Natural killer cell treated with Interleukin-12 subunit alpha and Interleukin-12 subunit beta and Interleukin-15 and Interleukin-18, amount 100 ng/mL, for 72 hours (primary cell): ENCODE data around the gene BCKDK. TPM values are rescaled to one million over a fixed set of nuclear protein-coding genes. Genes with fewer than 3 reads are reported as not detected.

Source experiments
- ATAC-seq, 2 donors: fragments of 150-1000 bp; cut with Tn5 transposase in 1 of 2; sonication (Bioruptor Pico), chemical (Tn5 transposase) in 1 of 2; 2 replicates each; pipeline ENCODE4 v1.10.0; 2021
- DNase-seq: peaks from one replicate; pipeline ENCODE4 v3.0.0; 2022; ENCODE audit warnings: low spot score
- H3K27ac Mint-ChIP-seq, 2 donors: 1 replicate in 1 of 2; 2 replicates in 1 of 2; pipeline ENCODE4 v1.8.0; 2022; ENCODE audit warnings: mixed read lengths in 2 of 2, mild to moderate bottlenecking in 1 of 2, moderate library complexity in 1 of 2
- H3K27me3 Mint-ChIP-seq, 2 donors: 1 replicate in 1 of 2; 2 replicates in 1 of 2; pipeline ENCODE4 v1.8.0; 2022; ENCODE audit warnings: mixed read lengths in 2 of 2
- H3K36me3 Mint-ChIP-seq: one replicate; pipeline ENCODE4 v1.8.0; 2022; ENCODE audit warnings: mixed read lengths
- H3K4me1 Mint-ChIP-seq, 2 donors: 1 replicate in 1 of 2; 2 replicates in 1 of 2; pipeline ENCODE4 v1.8.0; 2022; ENCODE audit warnings: low read depth in 2 of 2, mixed read lengths in 2 of 2, mild to moderate bottlenecking in 1 of 2
- H3K4me3 Mint-ChIP-seq: one replicate; pipeline ENCODE4 v1.8.0; 2022; ENCODE audit warnings: mixed read lengths
- H3K9me3 Mint-ChIP-seq: 2 replicates; pipeline ENCODE4 v1.8.0; 2022; ENCODE audit warnings: mixed read lengths
- total RNA-seq, 2 donors: library from RNA; stranded (reverse); gene quantifications; one replicate each; pipeline ENCODE4 v1.2.3, GENCODE V29; 2022

Gene BCKDK
- total RNA-seq, 2 donors from 2014 or later: 42.7 to 43.1 TPM

- peaks cover 13 to 14% of the 10 kb centered on the region in 2 donors for H3K4me1 Mint-ChIP-seq
Observed at GRCh38 chr16:31113121-31114120, 5.2 kb downstream of the BCKDK start.

GRCh38 chr16:31114468-31114867, 6.3 kb downstream of the BCKDK start:
- peaks cover 14 to 17% of the 10 kb centered on the region in 2 donors for H3K4me1 Mint-ChIP-seq
- no peaks in the 10 kb centered on the region for H3K27me3 Mint-ChIP-seq
- H3K27ac Mint-ChIP-seq: no peak overlapping the region
- no peaks in the 10 kb centered on the region for H3K9me3 Mint-ChIP-seq
- H3K36me3 Mint-ChIP-seq: no peaks in the 10 kb centered on the region
- H3K4me3 Mint-ChIP-seq: no peak overlapping the region
- no peak for DNase-seq
- ATAC-seq: no peak

More at GRCh38 chr16:31113121-31114120, 5.2 kb downstream of the BCKDK start:
- Mint-ChIP-seq H3K27me3 (no peaks in the 10 kb centered on the region), H3K27ac (peak overlapping the region; percentile 17 to 35), H3K36me3 (no peaks in the 10 kb centered on the region), H3K4me3 (no peak overlapping the region), H3K9me3 (no peaks in the 10 kb centered on the region)
- DNase-seq: no peak
- ATAC-seq: no peak

GRCh38 chr16:31117384-31118222, 9.4 kb downstream of the BCKDK start, which contains the start of gene KAT8:
Gene KAT8 (plus strand): TSS chr16:31117664. CDS start chr16:31117682, 18 bp downstream.
- H3K27ac Mint-ChIP-seq: peak within 1 kb of the TSS; percentile 70 to 86
- no peaks in the 10 kb centered on the region for H3K9me3 Mint-ChIP-seq
- H3K4me1 Mint-ChIP-seq: peaks cover 8 to 11% of the 10 kb centered on the region in 2 donors
- H3K4me3 Mint-ChIP-seq: peak within 1 kb of the TSS; percentile 94
- H3K36me3 Mint-ChIP-seq: peaks cover 9% of the 10 kb centered on the region
- no peaks in the 10 kb centered on the region for H3K27me3 Mint-ChIP-seq
- DNase-seq (peak; percentile 98), ATAC-seq (peak; percentile 97)

GRCh38 chr16:31118223-31119155, 10.3 kb downstream of the BCKDK start:
- DNase-seq (no peak), ATAC-seq (no peak)
- Mint-ChIP-seq H3K27me3 (no peaks in the 10 kb centered on the region), H3K4me1 (peaks cover 8 to 11% of the 10 kb centered on the region in 2 donors), H3K4me3 (peak overlapping the region; percentile 94), H3K27ac (peak overlapping the region; percentile 70 to 86), H3K9me3 (no peaks in the 10 kb centered on the region), H3K36me3 (peaks cover 9% of the 10 kb centered on the region)

- DNase-seq (no peak), ATAC-seq (no peak)
- H3K4me1 Mint-ChIP-seq: peaks cover 8 to 11% of the 10 kb centered on the region in 2 donors
- no peaks in the 10 kb centered on the region for H3K9me3 Mint-ChIP-seq
- no peak overlapping the region for H3K4me3 Mint-ChIP-seq
- peaks cover 9% of the 10 kb centered on the region for H3K36me3 Mint-ChIP-seq
- H3K27ac Mint-ChIP-seq: no peak overlapping the region
- H3K27me3 Mint-ChIP-seq: no peaks in the 10 kb centered on the region
Observed at GRCh38 chr16:31120129-31120528, 11.9 kb downstream of the BCKDK start.

GRCh38 chr16:31125844-31126243, 17.7 kb downstream of the BCKDK start:
- ATAC-seq: no peak
- no peak for DNase-seq

GRCh38 chr16:31127182-31127581, 19.0 kb downstream of the BCKDK start:
- no peaks in the 10 kb centered on the region for H3K36me3 Mint-ChIP-seq
- peaks cover 6 to 14% of the 10 kb centered on the region in 2 donors for H3K4me1 Mint-ChIP-seq
- H3K4me3 Mint-ChIP-seq: no peak overlapping the region
- ATAC-seq: no peak
- peak overlapping the region; percentile 54 to 57 for H3K27ac Mint-ChIP-seq
- DNase-seq: no peak
- H3K27me3 Mint-ChIP-seq: no peaks in the 10 kb centered on the region
- no peaks in the 10 kb centered on the region for H3K9me3 Mint-ChIP-seq

More at GRCh38 chr16:31125844-31126243, 17.7 kb downstream of the BCKDK start:
- Mint-ChIP-seq H3K4me1 (peaks cover 6 to 14% of the 10 kb centered on the region in 2 donors), H3K4me3 (no peak overlapping the region), H3K27me3 (no peaks in the 10 kb centered on the region), H3K9me3 (no peaks in the 10 kb centered on the region), H3K36me3 (peaks cover under 1% of the 10 kb centered on the region), H3K27ac (peak overlapping the region in 1 of 2 donors; percentile 39)

GRCh38 chr16:31128711-31129567, 20.8 kb downstream of the BCKDK start:
- Mint-ChIP-seq H3K4me1 (peaks cover 6 to 14% of the 10 kb centered on the region in 2 donors), H3K27ac (peak overlapping the region; percentile 79 to 85), H3K36me3 (no peaks in the 10 kb centered on the region), H3K4me3 (peak overlapping the region; percentile 10), H3K9me3 (no peaks in the 10 kb centered on the region), H3K27me3 (no peaks in the 10 kb centered on the region)
- ATAC-seq: peak in 1 of 2 donors; percentile 83
- DNase-seq: no peak

GRCh38 chr16:31129568-31130335, 21.6 kb downstream of the BCKDK start:
- DNase-seq (no peak), ATAC-seq (no peak)
- Mint-ChIP-seq H3K4me3 (no peak overlapping the region), H3K27me3 (no peaks in the 10 kb centered on the region), H3K9me3 (no peaks in the 10 kb centered on the region), H3K4me1 (peaks cover 6 to 14% of the 10 kb centered on the region in 2 donors), H3K36me3 (no peaks in the 10 kb centered on the region), H3K27ac (peak overlapping the region in 1 of 2 donors; percentile 79)

GRCh38 chr16:31130336-31130891, 22.2 kb downstream of the BCKDK start:
- Mint-ChIP-seq H3K9me3 (no peaks in the 10 kb centered on the region), H3K4me1 (peaks cover 6 to 14% of the 10 kb centered on the region in 2 donors), H3K4me3 (no peak overlapping the region), H3K27ac (no peak overlapping the region), H3K36me3 (no peaks in the 10 kb centered on the region), H3K27me3 (no peaks in the 10 kb centered on the region)
- ATAC-seq: no peak
- no peak for DNase-seq

- no peak overlapping the region for H3K27ac Mint-ChIP-seq
- H3K27me3 Mint-ChIP-seq: no peaks in the 10 kb centered on the region
- no peak for DNase-seq
- no peak for ATAC-seq
- peaks cover 3 to 14% of the 10 kb centered on the region in 2 donors for H3K4me1 Mint-ChIP-seq
- H3K36me3 Mint-ChIP-seq: no peaks in the 10 kb centered on the region
- no peak overlapping the region for H3K4me3 Mint-ChIP-seq
- H3K9me3 Mint-ChIP-seq: no peaks in the 10 kb centered on the region
Observed at GRCh38 chr16:31130899-31131298, 22.7 kb downstream of the BCKDK start.
